IPS-20b (cell line): ENCODE measurements around the gene DCHS2.

Experiments
- H3K27ac ChIP-seq: one replicate; pipeline ENCODE4 v1.5.1; 2013; ENCODE audit warnings: low read length
- H3K27me3 ChIP-seq: 2 replicates; pipeline ENCODE4 v1.6.1; 2013; ENCODE audit warnings: mild to moderate bottlenecking, low read length, inconsistent platforms; ENCODE audit not compliant: insufficient read depth
- H3K36me3 ChIP-seq: 2 replicates; pipeline ENCODE4 v1.6.1; 2013; ENCODE audit warnings: low read depth, mild to moderate bottlenecking, inconsistent platforms, low read length, moderate library complexity; ENCODE audit not compliant: insufficient read depth
- H3K4me1 ChIP-seq: 2 replicates; pipeline ENCODE4 v1.6.1; 2013; ENCODE audit warnings: mild to moderate bottlenecking, control low read depth, inconsistent platforms, low read length, moderate library complexity; ENCODE audit not compliant: insufficient read depth
- H3K4me3 ChIP-seq: 2 replicates; pipeline ENCODE4 v1.5.1; 2013; ENCODE audit warnings: mild to moderate bottlenecking, low read length, inconsistent platforms
- H3K9ac ChIP-seq: 2 replicates; pipeline ENCODE4 v1.6.1; 2013; ENCODE audit warnings: low read depth, mild to moderate bottlenecking, inconsistent platforms, low read length, moderate library complexity
- H3K9me3 ChIP-seq: 2 replicates; pipeline ENCODE4 v1.6.1; 2013; ENCODE audit warnings: mild to moderate bottlenecking, low read depth, low read length, inconsistent platforms; ENCODE audit not compliant: insufficient read depth

DCHS2 gene

GRCh38 chr4:154441124-154441523, 50.5 kb downstream of the DCHS2 start:
- no peak overlapping the region for H3K27ac ChIP-seq
- no peaks in the 10 kb centered on the region for H3K36me3 ChIP-seq
- no peaks in the 10 kb centered on the region for H3K27me3 ChIP-seq
- no peaks in the 10 kb centered on the region for H3K9me3 ChIP-seq
- no peaks in the 10 kb centered on the region for H3K4me1 ChIP-seq
- H3K9ac ChIP-seq, result no peak overlapping the region
- no peak overlapping the region for H3K4me3 ChIP-seq

GRCh38 chr4:154439224-154439623, 52.4 kb downstream of the DCHS2 start:
- H3K4me3 ChIP-seq, result no peak overlapping the region
- H3K27me3 ChIP-seq, result no peaks in the 10 kb centered on the region
- H3K9ac ChIP-seq, result no peak overlapping the region
- H3K4me1 ChIP-seq, result no peaks in the 10 kb centered on the region
- H3K27ac ChIP-seq, result no peak overlapping the region
- H3K9me3 ChIP-seq, result no peaks in the 10 kb centered on the region
- H3K36me3 ChIP-seq, result no peaks in the 10 kb centered on the region

GRCh38 chr4:154435895-154436294, 55.7 kb downstream of the DCHS2 start:
- no peaks in the 10 kb centered on the region for H3K36me3 ChIP-seq
- H3K9me3 ChIP-seq, result no peaks in the 10 kb centered on the region
- H3K4me3 ChIP-seq, result no peak overlapping the region
- H3K9ac ChIP-seq, result no peak overlapping the region
- no peaks in the 10 kb centered on the region for H3K4me1 ChIP-seq
- H3K27ac ChIP-seq, result no peak overlapping the region
- no peaks in the 10 kb centered on the region for H3K27me3 ChIP-seq

- no peaks in the 10 kb centered on the region for H3K9me3 ChIP-seq
- H3K27me3 ChIP-seq, result no peaks in the 10 kb centered on the region
- no peak overlapping the region for H3K27ac ChIP-seq
- H3K9ac ChIP-seq, result no peak overlapping the region
- H3K4me3 ChIP-seq, result no peak overlapping the region
- no peaks in the 10 kb centered on the region for H3K36me3 ChIP-seq
- H3K4me1 ChIP-seq, result no peaks in the 10 kb centered on the region
These were observed 58.1 kb downstream of the DCHS2 start for GRCh38 chr4:154433543-154433942.

GRCh38 chr4:154429176-154429575, 62.4 kb downstream of the DCHS2 start:
- Histone ChIP-seq H3K4me1 (no peaks in the 10 kb centered on the region), H3K27ac (no peak overlapping the region), H3K36me3 (no peaks in the 10 kb centered on the region), H3K4me3 (no peak overlapping the region), H3K9ac (no peak overlapping the region), H3K9me3 (no peaks in the 10 kb centered on the region), H3K27me3 (peaks cover 10% of the 10 kb centered on the region)

- Histone ChIP-seq H3K27ac (no peak overlapping the region), H3K4me1 (no peaks in the 10 kb centered on the region)
These were observed 64.5 kb downstream of the DCHS2 start for GRCh38 chr4:154427149-154427548.

GRCh38 chr4:154425514-154425913, 66.1 kb downstream of the DCHS2 start:
- peaks cover 20% of the 10 kb centered on the region for H3K27me3 ChIP-seq
- no peak overlapping the region for H3K4me3 ChIP-seq
- H3K9me3 ChIP-seq, result no peaks in the 10 kb centered on the region
- H3K27ac ChIP-seq, result no peak overlapping the region
- no peak overlapping the region for H3K9ac ChIP-seq
- no peaks in the 10 kb centered on the region for H3K36me3 ChIP-seq
- H3K4me1 ChIP-seq, result no peaks in the 10 kb centered on the region

More at GRCh38 chr4:154427149-154427548, 64.5 kb downstream of the DCHS2 start:
- no peak overlapping the region for H3K4me3 ChIP-seq
- no peaks in the 10 kb centered on the region for H3K36me3 ChIP-seq
- H3K27me3 ChIP-seq, result peaks cover 19% of the 10 kb centered on the region
- no peaks in the 10 kb centered on the region for H3K9me3 ChIP-seq
- H3K9ac ChIP-seq, result no peak overlapping the region

- H3K36me3 ChIP-seq, result no peaks in the 10 kb centered on the region
- H3K27me3 ChIP-seq, result peaks cover 20% of the 10 kb centered on the region
- H3K4me1 ChIP-seq, result no peaks in the 10 kb centered on the region
- H3K9me3 ChIP-seq, result no peaks in the 10 kb centered on the region
- H3K9ac ChIP-seq, result no peak overlapping the region
- no peak overlapping the region for H3K27ac ChIP-seq
- no peak overlapping the region for H3K4me3 ChIP-seq
These were observed 66.7 kb downstream of the DCHS2 start for GRCh38 chr4:154424810-154425484.

- Histone ChIP-seq H3K27ac (no peak overlapping the region), H3K27me3 (peaks cover 36% of the 10 kb centered on the region), H3K4me1 (no peaks in the 10 kb centered on the region), H3K36me3 (no peaks in the 10 kb centered on the region), H3K4me3 (no peak overlapping the region), H3K9me3 (no peaks in the 10 kb centered on the region), H3K9ac (no peak overlapping the region)
These were observed 69.4 kb downstream of the DCHS2 start for GRCh38 chr4:154422152-154422551.

- Histone ChIP-seq H3K27ac (no peak overlapping the region), H3K27me3 (peaks cover 42% of the 10 kb centered on the region), H3K4me1 (no peaks in the 10 kb centered on the region), H3K36me3 (no peaks in the 10 kb centered on the region), H3K4me3 (no peak overlapping the region), H3K9ac (no peak overlapping the region), H3K9me3 (no peaks in the 10 kb centered on the region)
These were observed 70.0 kb downstream of the DCHS2 start for GRCh38 chr4:154421618-154422017.

GRCh38 chr4:154417373-154417673, 74.3 kb downstream of the DCHS2 start:
- Histone ChIP-seq H3K4me1 (0 out of 2 replicates have a peak, but pooled peaks cover 3% of the 10 kb centered on the region), H3K27me3 (peaks cover 29% of the 10 kb centered on the region), H3K27ac (no peak overlapping the region), H3K9ac (peak overlapping the region; percentile 43; the same call in 1 of the 2 replicates), H3K9me3 (no peaks in the 10 kb centered on the region), H3K36me3 (no peaks in the 10 kb centered on the region), H3K4me3 (peak overlapping the region; percentile 90; the same call in 1 of the 2 replicates)

- Histone ChIP-seq H3K27me3 (peaks cover 26% of the 10 kb centered on the region), H3K27ac (no peak overlapping the region), H3K9me3 (no peaks in the 10 kb centered on the region), H3K36me3 (no peaks in the 10 kb centered on the region), H3K9ac (peak overlapping the region; percentile 43; the same call in 1 of the 2 replicates), H3K4me1 (0 out of 2 replicates have a peak, but pooled peaks cover 3% of the 10 kb centered on the region), H3K4me3 (peak overlapping the region; percentile 90)
These were observed 75.4 kb downstream of the DCHS2 start for GRCh38 chr4:154416190-154416547.
